CD4-positive, alpha-beta T cell (primary cell): ENCODE measurements around the gene TCF15. TPM values are rescaled to one million over a fixed set of nuclear protein-coding genes. Genes with fewer than 3 reads are reported as not detected.

Experiments used
- ATAC-seq: fragments of 200-7000 bp; cut with Tn5 transposase; one replicate; pipeline ENCODE4 v1.10.0; 2022; ENCODE audit warnings: mild to moderate bottlenecking; ENCODE audit not compliant: poor library complexity
- CTCF ChIA-PET: fragments of 350-600 bp; sonication (Branson Sonifier 250); formaldehyde crosslinking; loops from one replicate; lab custom pipeline; 2021; ENCODE audit warnings: antibody characterized with exemption, inconsistent platforms; lab: Charles Lee
- POLR2A ChIA-PET: fragments of 350-600 bp; sonication (Branson Sonifier 250); formaldehyde crosslinking; loops from one replicate; lab custom pipeline; 2021; ENCODE audit warnings: antibody characterized with exemption, inconsistent platforms; lab: Charles Lee
- DNase-seq, 14 experiments: peaks; one replicate each; pipeline ENCODE4 v3.0.0-alpha.2; 2013 to 2020; ENCODE audit warnings: mixed read lengths in 2 of 14
- H3K27ac ChIP-seq, 2 donors: one replicate each; pipeline versions ENCODE4 v1.5.1 to v1.7.0; 2013; ENCODE audit warnings: low read length in 2 of 2, low read depth in 1 of 2, mild to moderate bottlenecking in 1 of 2
- H3K27me3 ChIP-seq, 2 experiments: 1 replicate in 1 of 2; 2 replicates in 1 of 2; pipeline versions ENCODE4 v1.6.1 to v1.7.0; 2013; ENCODE audit warnings: low read length in 2 of 2, control low read depth in 1 of 2, mild to moderate bottlenecking in 1 of 2, moderate library complexity in 1 of 2; ENCODE audit not compliant: insufficient read depth in 2 of 2, control insufficient read depth in 1 of 2
- H3K36me3 ChIP-seq: one replicate; pipeline ENCODE4 v1.6.1; 2013; ENCODE audit warnings: low read length, control low read depth; ENCODE audit not compliant: insufficient read depth
- H3K4me1 ChIP-seq: one replicate; pipeline ENCODE4 v1.6.1; 2013; ENCODE audit warnings: low read length, control low read depth; ENCODE audit not compliant: insufficient read depth
- H3K4me3 ChIP-seq: one replicate; pipeline ENCODE4 v1.5.1; 2013; ENCODE audit warnings: mild to moderate bottlenecking, low read length, moderate library complexity
- H3K9me3 ChIP-seq, 2 experiments: 1 replicate in 1 of 2; 2 replicates in 1 of 2; pipeline versions ENCODE4 v1.6.1 to v1.7.0; 2013; ENCODE audit warnings: low read length in 2 of 2, mild to moderate bottlenecking in 2 of 2, control low read depth in 1 of 2, moderate library complexity in 1 of 2; ENCODE audit not compliant: control insufficient read depth in 1 of 2, insufficient read depth in 1 of 2
- H3K27ac Mint-ChIP-seq: one replicate; pipeline ENCODE4 v1.8.0; 2020; ENCODE audit warnings: mixed read lengths
- H3K27me3 Mint-ChIP-seq: one replicate; pipeline ENCODE4 v1.8.0; 2021; ENCODE audit warnings: mixed read lengths
- H3K36me3 Mint-ChIP-seq: one replicate; pipeline ENCODE4 v1.8.0; 2021; ENCODE audit warnings: low read depth, mixed read lengths
- H3K4me1 Mint-ChIP-seq: one replicate; pipeline ENCODE4 v1.8.0; 2021; ENCODE audit warnings: low read depth, mixed read lengths
- H3K4me3 Mint-ChIP-seq: one replicate; pipeline ENCODE4 v1.8.0; 2020; ENCODE audit warnings: mild to moderate bottlenecking, mixed read lengths
- H3K9me3 Mint-ChIP-seq: one replicate; pipeline ENCODE4 v1.8.0; 2020; ENCODE audit warnings: mixed read lengths
- CTCF ChIP-seq: fragments of 200-600 bp; IDR thresholded peaks from one replicate; pipeline ENCODE4 v1.8.0; 2022; ENCODE audit warnings: antibody characterized with exemption, mild to moderate bottlenecking
- intact Hi-C, 2 experiments: fragments of 100-400 bp; cut with DNase I in 1 of 2; cut with micrococcal nuclease in 1 of 2; formaldehyde crosslinking; loops; one replicate each; pipeline versions ENCODE4 v1.15.1 to v1.9.0; 2023 to 2025; cut with DNase I, micrococcal nuclease
- total RNA-seq, 174 experiments: library from RNA in 2 of 174; stranded (reverse) in 2 of 174; gene quantifications; one replicate each; pipeline ENCODE4 v1.2.3 and lab custom pipeline; 2021 to 2026

TCF15 gene
- total RNA-seq, 2 experiments from 2014 or later: not detected

GRCh38 chr20:625360-625932, 15.3 kb upstream of the TCF15 start:
- CTCF ChIA-PET: no interaction called here
- Mint-ChIP-seq H3K36me3 (no peaks in the 10 kb centered on the region), H3K27ac (no peak overlapping the region), H3K4me3 (no peak overlapping the region), H3K4me1 (no peaks in the 10 kb centered on the region), H3K27me3 (peaks cover 48% of the 10 kb centered on the region), H3K9me3 (peaks cover 4% of the 10 kb centered on the region)
- no peaks in the 10 kb centered on the region for H3K4me1 ChIP-seq
- no peak for TF ChIP-seq CTCF
- POLR2A ChIA-PET: no interaction called here
- H3K27ac ChIP-seq: no peak overlapping the region
- DNase-seq: no peak
- H3K4me3 ChIP-seq: no peak overlapping the region
- H3K36me3 ChIP-seq: no peaks in the 10 kb centered on the region
- intact Hi-C loops: no loop called here
- peaks cover 3 to 18% of the 10 kb centered on the region in 2 experiments for H3K27me3 ChIP-seq
- H3K9me3 ChIP-seq: no peaks in the 10 kb centered on the region
- no peak for ATAC-seq

- no peak overlapping the region for H3K4me3 Mint-ChIP-seq
- CTCF ChIA-PET: no interaction called here
- H3K27me3 Mint-ChIP-seq: peaks cover 51% of the 10 kb centered on the region
- H3K36me3 Mint-ChIP-seq: no peaks in the 10 kb centered on the region
- POLR2A ChIA-PET: no interaction called here
- Histone ChIP-seq H3K27ac (no peak overlapping the region), H3K36me3 (no peaks in the 10 kb centered on the region), H3K4me1 (no peaks in the 10 kb centered on the region), H3K27me3 (peaks cover 3 to 21% of the 10 kb centered on the region in 2 experiments), H3K9me3 (no peaks in the 10 kb centered on the region), H3K4me3 (no peak overlapping the region)
- intact Hi-C loops: no loop called here
- no peak for DNase-seq
- no peak for ATAC-seq
- no peak overlapping the region for H3K27ac Mint-ChIP-seq
- peaks cover 4% of the 10 kb centered on the region for H3K9me3 Mint-ChIP-seq
- TF ChIP-seq CTCF: no peak
- H3K4me1 Mint-ChIP-seq: no peaks in the 10 kb centered on the region
Observed at GRCh38 chr20:623704-624103, 13.6 kb upstream of the TCF15 start.

- POLR2A ChIA-PET: no interaction called here
- H3K27me3 Mint-ChIP-seq: peaks cover 58% of the 10 kb centered on the region
- no peak overlapping the region for H3K4me3 Mint-ChIP-seq
- H3K9me3 ChIP-seq: peaks cover 0 to 6% of the 10 kb centered on the region in 2 experiments
- ATAC-seq (no peak), DNase-seq (no peak)
- H3K36me3 ChIP-seq: no peaks in the 10 kb centered on the region
- H3K27ac Mint-ChIP-seq: no peak overlapping the region
- H3K36me3 Mint-ChIP-seq: no peaks in the 10 kb centered on the region
- no peak for TF ChIP-seq CTCF
- no peaks in the 10 kb centered on the region for H3K4me1 Mint-ChIP-seq
- CTCF ChIA-PET: no interaction called here
- peaks cover 8 to 21% of the 10 kb centered on the region in 2 experiments for H3K27me3 ChIP-seq
- H3K4me1 ChIP-seq: no peaks in the 10 kb centered on the region
- H3K27ac ChIP-seq: no peak overlapping the region
- no peak overlapping the region for H3K4me3 ChIP-seq
- intact Hi-C loops: no loop called here
- H3K9me3 Mint-ChIP-seq: peaks cover 4% of the 10 kb centered on the region
Observed at GRCh38 chr20:623021-623420, 12.9 kb upstream of the TCF15 start.
